Measurements from ENCODE around the gene AKAP6. TPM values are rescaled to one million over a fixed set of nuclear protein-coding genes. Genes with fewer than 3 reads are reported as not detected.
A peak's percentile ranks its signal among the peaks of the same experiment; 100 is the strongest.

Gene AKAP6, protein sequence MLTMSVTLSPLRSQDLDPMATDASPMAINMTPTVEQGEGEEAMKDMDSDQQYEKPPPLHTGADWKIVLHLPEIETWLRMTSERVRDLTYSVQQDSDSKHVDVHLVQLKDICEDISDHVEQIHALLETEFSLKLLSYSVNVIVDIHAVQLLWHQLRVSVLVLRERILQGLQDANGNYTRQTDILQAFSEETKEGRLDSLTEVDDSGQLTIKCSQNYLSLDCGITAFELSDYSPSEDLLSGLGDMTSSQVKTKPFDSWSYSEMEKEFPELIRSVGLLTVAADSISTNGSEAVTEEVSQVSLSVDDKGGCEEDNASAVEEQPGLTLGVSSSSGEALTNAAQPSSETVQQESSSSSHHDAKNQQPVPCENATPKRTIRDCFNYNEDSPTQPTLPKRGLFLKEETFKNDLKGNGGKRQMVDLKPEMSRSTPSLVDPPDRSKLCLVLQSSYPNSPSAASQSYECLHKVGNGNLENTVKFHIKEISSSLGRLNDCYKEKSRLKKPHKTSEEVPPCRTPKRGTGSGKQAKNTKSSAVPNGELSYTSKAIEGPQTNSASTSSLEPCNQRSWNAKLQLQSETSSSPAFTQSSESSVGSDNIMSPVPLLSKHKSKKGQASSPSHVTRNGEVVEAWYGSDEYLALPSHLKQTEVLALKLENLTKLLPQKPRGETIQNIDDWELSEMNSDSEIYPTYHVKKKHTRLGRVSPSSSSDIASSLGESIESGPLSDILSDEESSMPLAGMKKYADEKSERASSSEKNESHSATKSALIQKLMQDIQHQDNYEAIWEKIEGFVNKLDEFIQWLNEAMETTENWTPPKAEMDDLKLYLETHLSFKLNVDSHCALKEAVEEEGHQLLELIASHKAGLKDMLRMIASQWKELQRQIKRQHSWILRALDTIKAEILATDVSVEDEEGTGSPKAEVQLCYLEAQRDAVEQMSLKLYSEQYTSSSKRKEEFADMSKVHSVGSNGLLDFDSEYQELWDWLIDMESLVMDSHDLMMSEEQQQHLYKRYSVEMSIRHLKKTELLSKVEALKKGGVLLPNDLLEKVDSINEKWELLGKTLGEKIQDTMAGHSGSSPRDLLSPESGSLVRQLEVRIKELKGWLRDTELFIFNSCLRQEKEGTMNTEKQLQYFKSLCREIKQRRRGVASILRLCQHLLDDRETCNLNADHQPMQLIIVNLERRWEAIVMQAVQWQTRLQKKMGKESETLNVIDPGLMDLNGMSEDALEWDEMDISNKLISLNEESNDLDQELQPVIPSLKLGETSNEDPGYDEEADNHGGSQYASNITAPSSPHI (N-terminal part only)
- total RNA-seq (2014; rRNA removed; shearing (Covaris generic)) = 2.0 and 2.6 TPM in 2 replicates
- 1.2 and 7.0 TPM in 2 replicates for polyA plus RNA-seq (2015; cell fraction: cytosol; rRNA removed)
- 0.66 and 6.8 TPM in 2 replicates for polyA plus RNA-seq (2015; cell fraction: nucleus; rRNA removed)

DNA sequence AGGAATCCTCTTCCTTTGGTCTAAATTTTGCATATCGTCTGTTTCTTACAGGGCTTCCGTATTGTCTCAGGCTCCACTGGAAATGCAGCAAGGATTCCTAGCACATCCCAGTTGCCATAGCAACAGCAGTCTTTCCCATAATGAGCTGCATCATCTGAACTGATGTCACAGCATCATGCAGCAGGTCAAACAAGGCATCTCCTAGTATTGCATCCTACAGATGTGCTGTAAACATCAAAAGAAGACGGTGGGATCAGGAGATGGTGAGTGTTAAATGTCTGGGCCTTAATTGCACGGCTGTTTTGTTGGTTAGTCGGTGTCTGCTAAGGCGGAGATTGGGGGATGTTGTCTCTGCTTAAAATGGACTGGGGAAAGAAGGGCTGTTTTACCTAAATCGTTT lies at the start of gene AKAP6:
AKAP6 (plus strand) TSS at position 153 of the 400 bp plus-strand sequence. CDS start 104,196 bp downstream, outside the sequence.
- in situ Hi-C loops (cut with HindIII; ENCODE audit: low pct_unique_long_range_greater_than_20kb, low sequenced_read_pairs) = no loop called here
- peak; percentile 49 for DNase-seq (ENCODE audit: low read depth, low spot score)

DNA sequence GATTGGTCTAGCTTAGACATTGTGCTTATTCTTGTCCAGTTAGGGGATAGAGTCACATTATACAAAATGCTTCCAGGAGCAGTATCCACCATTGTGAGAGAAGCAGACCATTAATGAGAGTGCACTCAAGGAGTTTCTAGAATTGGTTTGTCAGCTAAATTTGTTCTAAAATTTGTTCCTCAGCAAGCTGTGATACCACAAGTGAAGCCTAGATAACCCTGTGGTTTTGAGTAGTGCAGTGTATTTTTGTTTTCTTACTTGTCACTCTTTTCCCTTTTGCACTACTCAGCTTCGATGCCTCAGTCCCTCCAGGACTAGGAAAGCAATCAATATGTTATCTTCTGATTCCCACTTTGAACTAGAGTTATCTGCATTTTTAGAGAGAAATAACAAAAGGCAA lies 42.5 kb upstream of the AKAP6 start:
- in situ Hi-C loops (cut with HindIII; ENCODE audit: low pct_unique_long_range_greater_than_20kb, low sequenced_read_pairs) = no loop called here
- DNase-seq (ENCODE audit: low read depth, low spot score) = no peak

DNA sequence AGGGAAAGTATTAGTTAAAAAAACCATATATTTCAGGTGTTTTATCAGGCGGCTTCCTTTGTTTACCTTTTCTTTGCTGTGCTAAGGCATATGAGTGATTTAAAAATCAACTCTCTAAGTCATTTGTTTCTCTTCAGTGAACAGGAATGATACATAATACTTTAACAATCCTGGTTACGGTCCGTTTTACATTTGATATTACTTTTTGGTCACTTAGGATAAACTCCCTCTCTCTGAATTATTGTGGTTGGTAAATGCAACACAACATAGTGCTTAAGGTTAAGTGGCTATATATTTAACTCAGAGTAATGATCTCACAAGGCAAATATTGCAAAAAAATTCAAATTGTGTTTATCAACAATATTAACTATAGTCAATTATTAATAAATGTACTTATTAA lies 32.7 kb upstream of the AKAP6 start:
- DNase-seq (ENCODE audit: low read depth, low spot score) = no peak
- in situ Hi-C loops (cut with HindIII; ENCODE audit: low pct_unique_long_range_greater_than_20kb, low sequenced_read_pairs) = no loop called here

DNA sequence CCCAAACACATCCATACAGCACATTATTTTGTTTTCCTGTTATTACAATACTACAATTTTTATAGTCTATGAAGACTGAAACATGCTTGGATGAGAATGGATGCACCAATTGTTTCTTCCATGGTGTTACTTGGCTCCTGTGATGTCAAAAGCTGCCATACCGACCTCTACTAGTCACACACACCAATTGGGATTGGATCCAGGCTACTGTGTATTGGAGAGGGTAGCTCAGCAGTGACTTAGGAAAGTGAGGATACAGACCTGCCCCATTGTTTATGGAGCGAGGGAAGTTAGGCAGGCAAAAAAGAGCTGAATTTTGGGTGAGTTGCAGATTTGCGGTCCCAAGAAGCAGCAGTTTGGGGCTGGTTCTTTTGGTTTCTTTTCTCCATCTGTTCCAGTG lies 30.8 kb upstream of the AKAP6 start:
- in situ Hi-C loops (cut with HindIII; ENCODE audit: low pct_unique_long_range_greater_than_20kb, low sequenced_read_pairs) = no loop called here
- no peak for DNase-seq (ENCODE audit: low read depth, low spot score)

DNA sequence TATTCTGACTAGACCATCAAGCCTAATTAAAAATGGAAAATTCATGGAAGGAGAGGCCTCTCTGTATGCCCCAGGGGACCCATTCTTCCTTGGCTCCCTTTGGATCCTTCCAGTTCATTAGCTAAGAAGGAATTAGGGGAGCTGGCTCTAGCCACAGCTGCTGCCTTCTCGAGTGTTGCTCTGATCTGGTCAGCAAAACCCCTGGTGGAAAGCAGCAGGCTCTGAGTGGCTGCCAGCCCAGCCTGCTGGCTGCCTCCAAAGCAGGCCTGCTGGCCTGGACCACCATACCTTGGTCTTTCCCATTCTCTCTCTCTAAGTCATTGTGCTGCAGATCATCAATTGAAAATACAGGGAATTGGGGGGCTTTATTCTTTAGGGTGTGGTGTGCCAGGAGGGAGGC lies 29.0 kb upstream of the AKAP6 start:
- DNase-seq (ENCODE audit: low read depth, low spot score) = no peak
- in situ Hi-C loops (cut with HindIII; ENCODE audit: low pct_unique_long_range_greater_than_20kb, low sequenced_read_pairs) = no loop called here

DNA sequence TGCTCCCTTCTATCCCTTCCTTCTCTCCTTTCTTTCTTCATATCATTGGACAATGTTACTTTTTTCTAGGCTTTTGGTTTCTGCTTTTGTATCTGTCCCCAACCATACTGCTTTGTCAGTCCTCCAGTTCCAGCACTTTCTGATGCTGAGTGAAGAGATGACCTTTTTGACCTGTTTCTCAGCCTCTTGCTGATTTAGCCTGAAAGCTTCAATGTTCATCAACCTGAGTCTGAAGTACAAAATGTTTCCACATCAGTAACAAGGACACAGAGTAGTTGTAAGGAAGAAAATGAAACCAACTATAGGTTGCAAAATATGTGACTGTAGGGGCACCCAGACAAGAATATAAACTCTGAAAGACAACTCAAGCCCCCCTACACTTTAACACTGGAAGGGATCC lies 25.2 kb upstream of the AKAP6 start:
- DNase-seq (ENCODE audit: low read depth, low spot score) = no peak
- in situ Hi-C loops (cut with HindIII; ENCODE audit: low pct_unique_long_range_greater_than_20kb, low sequenced_read_pairs) = no loop called here

DNA sequence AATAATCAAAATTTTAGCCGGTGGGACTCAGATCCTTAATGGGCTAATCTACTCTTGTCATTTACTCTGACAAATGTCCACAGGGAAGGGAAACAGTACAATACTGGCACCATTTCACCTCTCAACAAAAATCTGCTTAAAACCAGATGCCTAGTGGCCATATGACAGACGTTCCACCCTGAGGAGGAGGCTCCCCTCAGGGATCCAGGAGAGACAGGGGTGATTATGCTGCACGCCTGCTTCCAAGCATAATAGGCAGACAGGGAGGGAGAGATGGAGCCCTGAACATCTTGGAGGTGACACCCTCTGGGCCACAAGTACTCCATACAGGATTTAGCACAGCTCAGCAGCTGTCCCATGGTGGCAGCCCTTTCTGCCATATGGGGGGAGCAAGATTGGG lies 24.8 kb upstream of the AKAP6 start:
- in situ Hi-C loops (cut with HindIII; ENCODE audit: low pct_unique_long_range_greater_than_20kb, low sequenced_read_pairs) = no loop called here
- DNase-seq (ENCODE audit: low read depth, low spot score) = no peak

DNA sequence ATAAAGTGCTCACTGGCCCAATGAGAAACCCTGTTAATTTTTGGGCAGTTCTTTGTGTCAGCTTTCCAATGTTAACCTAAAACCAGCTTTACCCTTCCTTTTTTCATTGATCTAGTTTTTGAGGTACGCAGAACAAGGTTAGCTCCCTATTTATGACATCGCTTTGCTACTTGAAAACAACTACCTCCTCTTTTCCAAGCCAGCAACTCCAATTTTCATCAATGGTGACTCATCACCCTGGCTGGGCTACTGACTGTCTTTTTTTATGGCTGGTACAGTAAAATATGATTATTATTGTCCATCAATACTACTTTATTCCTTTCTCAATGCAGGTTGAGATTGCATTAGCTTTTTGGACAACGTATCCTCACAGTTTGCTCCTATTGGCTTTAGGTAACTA lies 22.5 kb upstream of the AKAP6 start:
- in situ Hi-C loops (cut with HindIII; ENCODE audit: low pct_unique_long_range_greater_than_20kb, low sequenced_read_pairs) = no loop called here
- no peak for DNase-seq (ENCODE audit: low read depth, low spot score)

DNA sequence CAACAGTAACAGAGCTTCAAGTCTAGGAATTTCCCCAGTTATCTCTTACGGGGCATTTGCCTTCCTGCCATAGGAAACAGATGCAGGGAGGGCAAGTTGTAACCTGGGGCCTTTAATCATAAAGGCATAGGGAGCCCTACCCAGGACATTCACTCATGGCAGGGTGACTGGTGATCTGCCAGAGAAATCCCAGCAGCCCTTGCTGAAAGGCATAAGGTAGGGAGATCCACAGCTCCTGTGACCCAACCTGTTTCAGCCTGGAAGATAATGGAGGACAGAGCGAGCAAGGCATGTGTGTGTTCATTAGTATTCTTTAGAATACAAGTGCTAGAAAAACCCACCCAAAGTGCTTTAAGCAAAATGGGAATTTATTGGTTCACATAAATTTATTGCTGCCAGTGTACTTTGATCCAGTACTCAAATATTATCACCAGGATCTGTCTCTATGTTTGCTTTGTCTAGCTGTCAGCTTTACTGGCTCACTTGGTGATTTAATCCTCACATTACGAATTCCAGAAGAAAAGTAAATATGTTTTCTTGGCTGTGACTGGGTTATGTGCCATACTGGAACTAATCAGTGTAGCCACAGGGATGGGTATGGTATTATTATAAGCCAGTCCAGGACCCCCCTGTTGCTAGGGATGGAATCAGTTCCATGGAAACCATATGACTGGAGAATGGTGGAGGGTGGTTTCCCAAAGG lies 21.1 kb upstream of the AKAP6 start:
- no peak for DNase-seq (ENCODE audit: low read depth, low spot score)
- in situ Hi-C loops (cut with HindIII; ENCODE audit: low pct_unique_long_range_greater_than_20kb, low sequenced_read_pairs) = no loop called here

DNA sequence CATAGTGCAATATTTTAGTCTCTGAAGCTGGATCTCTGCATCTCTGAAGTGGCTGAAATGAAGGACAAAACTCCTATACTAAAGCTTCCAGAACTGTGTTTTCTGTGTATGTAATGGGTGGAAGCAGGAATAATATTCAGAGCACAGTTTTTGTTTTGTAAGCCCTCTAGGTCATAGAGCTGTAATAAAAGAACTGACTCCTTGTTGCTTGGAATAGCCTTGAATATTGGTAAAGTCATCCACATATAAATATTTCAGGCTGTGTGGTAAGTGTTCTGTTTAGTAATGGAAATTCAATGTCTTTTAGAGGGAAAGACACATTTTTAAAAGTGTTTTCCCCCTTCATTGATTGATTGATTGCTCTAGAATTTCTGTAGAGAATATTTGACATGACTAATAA lies 18.2 kb upstream of the AKAP6 start:
- in situ Hi-C loops (cut with HindIII; ENCODE audit: low pct_unique_long_range_greater_than_20kb, low sequenced_read_pairs) = no loop called here
- no peak for DNase-seq (ENCODE audit: low read depth, low spot score)

DNA sequence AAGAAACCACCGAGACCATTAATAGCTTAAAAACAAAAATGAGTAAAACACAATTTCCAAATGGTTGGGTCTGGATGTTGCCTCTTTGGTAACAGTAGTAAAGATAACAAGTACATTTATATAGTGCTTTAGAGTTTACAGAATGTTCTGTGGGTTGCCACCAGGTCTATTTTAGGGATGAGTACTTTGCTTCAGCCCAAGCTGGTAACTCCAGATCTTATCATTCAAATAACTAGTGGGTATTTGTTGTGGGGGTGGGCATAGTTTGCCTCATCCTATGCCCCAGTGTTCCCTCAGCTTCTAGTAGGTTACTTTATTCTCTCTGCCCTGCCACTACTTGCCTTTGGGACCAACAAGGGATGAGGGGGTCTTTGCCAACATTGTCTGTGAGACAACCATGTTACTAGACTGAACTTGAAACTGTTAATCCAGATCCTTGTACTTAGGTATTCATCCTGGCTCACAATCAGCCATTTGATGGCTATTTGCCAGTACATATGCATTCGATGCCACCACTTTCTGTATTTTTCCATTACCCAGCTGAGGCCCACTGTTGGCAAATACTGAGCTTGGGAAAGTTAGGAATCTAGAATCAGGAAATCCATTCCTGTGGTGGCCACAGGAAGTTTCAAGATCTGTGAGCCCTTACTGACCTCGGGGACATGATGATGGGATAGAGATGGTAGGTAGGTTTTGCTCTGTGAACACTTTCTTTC lies 17.6 kb upstream of the AKAP6 start:
- in situ Hi-C loops (cut with HindIII; ENCODE audit: low pct_unique_long_range_greater_than_20kb, low sequenced_read_pairs) = no loop called here

DNA sequence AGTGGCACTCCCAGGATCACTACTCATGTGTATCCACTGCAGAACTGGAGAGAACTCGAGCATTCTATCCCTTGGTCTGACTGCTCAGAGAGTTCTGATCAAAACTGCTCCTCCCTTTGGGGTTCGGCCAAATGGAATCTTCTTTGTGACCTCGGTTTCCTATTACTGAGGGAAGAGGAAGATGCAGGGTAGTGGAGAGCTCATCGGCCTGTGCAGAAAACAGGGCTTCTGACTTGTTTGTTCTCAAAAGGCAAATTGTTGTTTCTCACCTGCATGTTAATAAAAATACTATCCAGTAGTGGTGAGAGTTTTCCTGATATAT lies 17.1 kb upstream of the AKAP6 start:
- in situ Hi-C loops (cut with HindIII; ENCODE audit: low pct_unique_long_range_greater_than_20kb, low sequenced_read_pairs) = no loop called here

More for the DNA sequence above, 17.6 kb upstream of the AKAP6 start:
- DNase-seq (ENCODE audit: low read depth, low spot score) = no peak

DNA sequence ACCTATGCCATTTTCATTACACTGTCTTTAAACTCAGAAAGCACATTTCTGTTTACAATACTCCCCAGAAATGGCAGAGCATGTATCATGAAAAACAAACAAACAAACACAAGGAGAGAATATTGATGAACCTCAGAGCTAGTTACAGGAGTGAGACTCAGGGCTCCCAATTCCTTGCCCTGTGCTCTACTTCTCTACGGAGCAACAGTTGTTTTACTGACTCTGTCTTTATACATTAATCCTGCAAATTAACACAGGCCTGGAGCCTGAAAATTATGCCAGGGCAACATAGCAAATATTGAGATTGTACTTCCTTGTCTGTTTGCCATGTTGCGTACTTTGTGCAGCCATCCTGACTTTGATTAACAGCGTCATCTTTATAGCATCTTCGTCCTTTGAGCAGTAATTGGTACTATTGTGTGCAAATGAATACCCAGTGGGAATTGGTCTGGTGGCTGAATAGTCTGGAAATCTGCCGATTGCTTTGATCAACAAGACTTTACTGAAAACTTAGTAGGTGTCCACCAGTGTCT lies 15.2 kb upstream of the AKAP6 start:
- no peak for DNase-seq (ENCODE audit: low read depth, low spot score)
- in situ Hi-C loops (cut with HindIII; ENCODE audit: low pct_unique_long_range_greater_than_20kb, low sequenced_read_pairs) = no loop called here

More for the DNA sequence above, 17.1 kb upstream of the AKAP6 start:
- DNase-seq (ENCODE audit: low read depth, low spot score) = no peak

DNA sequence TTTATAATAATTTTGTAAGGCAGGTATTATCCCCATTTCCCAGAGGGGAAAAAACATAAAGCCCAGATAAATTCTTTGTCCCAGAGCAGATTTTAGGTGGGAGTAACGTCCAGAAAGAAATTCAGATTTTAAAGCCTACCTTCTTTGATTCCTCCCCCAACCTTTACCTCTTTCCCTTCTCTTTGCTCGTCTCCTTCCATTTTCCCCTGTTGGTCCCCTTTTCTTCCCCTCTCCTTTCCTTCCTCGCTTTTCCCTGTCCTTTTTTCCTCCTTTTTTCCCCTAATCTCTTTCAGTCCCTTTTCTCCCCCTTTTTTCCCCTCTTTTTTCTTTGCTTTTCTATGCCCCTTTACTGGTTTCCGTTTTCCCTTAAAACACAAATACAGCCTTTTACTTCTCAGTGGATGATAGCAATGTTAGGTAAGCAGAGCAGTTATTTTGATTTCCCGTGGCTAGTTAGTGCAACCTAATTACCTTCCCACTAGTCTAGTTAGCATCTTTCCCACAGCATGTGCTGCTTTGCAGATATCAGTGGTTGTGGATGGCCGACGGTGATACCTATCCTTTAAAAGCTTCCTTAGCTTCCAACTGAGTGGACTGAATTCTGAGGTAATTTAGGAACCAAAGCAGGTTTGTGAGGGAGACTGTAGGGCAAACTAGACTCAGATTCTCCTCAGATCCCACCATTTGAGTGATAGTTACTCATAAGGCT lies 10.9 kb upstream of the AKAP6 start:
- in situ Hi-C loops (cut with HindIII; ENCODE audit: low pct_unique_long_range_greater_than_20kb, low sequenced_read_pairs) = no loop called here
- no peak for DNase-seq (ENCODE audit: low read depth, low spot score)

DNA sequence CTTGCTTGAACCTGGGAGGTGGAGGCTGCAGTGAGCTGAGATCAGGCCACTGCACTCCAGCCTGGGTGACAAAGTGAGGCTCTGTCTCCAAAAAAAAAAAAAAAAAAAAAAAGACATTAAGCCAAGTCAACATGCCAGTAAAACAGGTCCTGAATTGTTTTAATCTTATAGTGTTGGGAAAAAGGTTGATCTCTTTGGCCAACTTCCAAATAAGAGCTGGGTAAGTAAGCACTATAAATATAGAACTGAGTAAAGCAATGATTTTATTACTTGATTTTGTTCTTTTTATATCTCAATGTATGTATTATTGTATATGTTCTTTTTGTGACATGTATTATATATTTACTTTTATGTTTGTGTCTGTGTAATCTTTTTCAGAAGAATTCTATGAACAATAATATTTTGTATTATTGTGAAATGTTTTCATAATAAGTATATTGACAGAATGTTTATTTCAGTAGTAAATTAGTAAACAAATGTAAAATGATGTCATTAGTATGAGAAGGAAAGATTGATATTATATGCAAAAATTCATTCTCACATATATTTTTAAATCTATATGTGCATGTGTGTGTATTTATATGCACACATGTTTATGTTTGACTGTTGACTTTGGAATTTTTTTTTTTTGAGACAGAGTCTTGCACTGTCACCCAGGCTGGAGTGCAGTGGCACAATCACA lies 9.6 kb upstream of the AKAP6 start:
- DNase-seq (ENCODE audit: low read depth, low spot score) = peak; percentile 33
- in situ Hi-C loops (cut with HindIII; ENCODE audit: low pct_unique_long_range_greater_than_20kb, low sequenced_read_pairs) = no loop called here
